MCF 10A (cell line): Measurements from ENCODE around the gene DPEP1. TPM values are rescaled to one million over a fixed set of nuclear protein-coding genes. Genes with fewer than 3 reads are reported as not detected.
A peak's percentile ranks its signal among the peaks of the same experiment; 100 is the strongest.

Experiments used
- BruUV-seq: library from RNA; stranded (reverse); fragments of 400-500 nt; replicated peaks from 2 replicates; lab custom pipeline; 2021; lab: Mats Ljungman, UMichigan
- CTCF ChIA-PET: fragments of 300-600 bp; sonication (Branson Sonifier 250); formaldehyde crosslinking; extraction: SDS; loops from one replicate; lab custom pipeline; 2021; ENCODE audit warnings: antibody characterized with exemption, inconsistent platforms; lab: Yijun Ruan, JAX
- POLR2A ChIA-PET: fragments of 300-600, 350-650 bp; sonication (Branson Sonifier 250); formaldehyde crosslinking; extraction: SDS; loops from one replicate; lab custom pipeline; 2020; ENCODE audit warnings: antibody characterized with exemption, inconsistent platforms; lab: Yijun Ruan, JAX
- DNase-seq: peaks from one replicate; pipeline ENCODE4 v3.0.0-alpha.2; 2018; ENCODE audit not compliant: unreplicated experiment
- H3K27ac Mint-ChIP-seq: one replicate; pipeline ENCODE4 v1.8.0; 2022; ENCODE audit warnings: mild to moderate bottlenecking, low read depth, mixed read lengths; ENCODE audit not compliant: unreplicated experiment
- H3K27me3 Mint-ChIP-seq: one replicate; pipeline ENCODE4 v1.8.0; 2022; ENCODE audit warnings: mixed read lengths; ENCODE audit not compliant: insufficient read depth, unreplicated experiment
- H3K36me3 Mint-ChIP-seq: one replicate; pipeline ENCODE4 v1.8.0; 2022; ENCODE audit warnings: mild to moderate bottlenecking, moderate library complexity, mixed read lengths; ENCODE audit not compliant: insufficient read depth, unreplicated experiment
- H3K4me1 Mint-ChIP-seq: one replicate; pipeline ENCODE4 v1.8.0; 2022; ENCODE audit warnings: mixed read lengths; ENCODE audit not compliant: insufficient read depth, unreplicated experiment
- H3K4me3 Mint-ChIP-seq: one replicate; pipeline ENCODE4 v1.8.0; 2022; ENCODE audit warnings: mild to moderate bottlenecking, moderate library complexity, mixed read lengths; ENCODE audit not compliant: unreplicated experiment
- H3K9me3 Mint-ChIP-seq: one replicate; pipeline ENCODE4 v1.8.0; 2022; ENCODE audit warnings: mixed read lengths; ENCODE audit not compliant: unreplicated experiment
- CTCF ChIP-seq: fragments of 200-600 bp; IDR thresholded peaks from one replicate; pipeline ENCODE4 v1.8.0; 2022; ENCODE audit warnings: antibody characterized with exemption, mild to moderate bottlenecking; ENCODE audit not compliant: unreplicated experiment
- intact Hi-C: fragments of 100-400 bp; cut with micrococcal nuclease; formaldehyde crosslinking; loops from 2 replicates; pipeline ENCODE4 v1.14.1; 2022
- total RNA-seq: library from RNA; stranded (reverse); gene quantifications from 2 replicates; pipeline ENCODE4 v1.2.3, GENCODE V29; 2022

Gene DPEP1
- total RNA-seq, 1 experiment from 2014 or later = 0.82 TPM

DNA sequence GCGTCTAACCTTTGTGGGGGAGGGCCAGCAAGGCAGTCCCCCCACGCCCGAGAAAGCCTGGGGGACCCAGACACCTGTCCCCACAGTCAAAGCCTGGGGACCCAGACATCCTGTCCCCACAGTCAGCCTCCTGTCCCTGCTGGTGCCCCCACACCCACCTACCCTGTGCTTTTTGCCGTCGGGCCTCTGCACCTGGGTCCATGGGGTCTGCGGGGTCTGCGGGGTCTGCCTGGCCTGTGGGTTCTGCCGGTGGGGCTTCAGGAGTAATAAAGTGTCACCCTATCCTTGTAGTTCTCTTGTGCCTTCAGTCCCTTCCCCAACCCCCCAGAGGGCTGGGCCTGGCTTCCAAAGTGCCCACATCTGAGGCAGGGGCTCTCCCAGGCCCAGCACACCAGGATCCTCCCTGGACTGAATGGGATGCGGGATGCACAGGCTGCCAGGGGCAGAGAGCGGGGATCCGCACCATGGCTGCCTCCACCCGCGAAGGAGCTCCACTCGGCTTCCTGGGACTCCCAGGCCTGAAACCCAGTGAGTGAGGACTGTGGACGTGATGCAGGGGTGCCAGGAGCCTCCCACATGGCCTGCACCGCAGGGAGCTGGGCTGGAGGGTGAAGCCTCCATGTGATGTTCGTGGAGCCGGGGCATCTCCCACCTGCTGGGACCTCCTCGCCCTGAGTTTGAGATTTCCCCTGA lies 16.3 kb upstream of the DPEP1 start:
- intact Hi-C loops = no loop called here

DNA sequence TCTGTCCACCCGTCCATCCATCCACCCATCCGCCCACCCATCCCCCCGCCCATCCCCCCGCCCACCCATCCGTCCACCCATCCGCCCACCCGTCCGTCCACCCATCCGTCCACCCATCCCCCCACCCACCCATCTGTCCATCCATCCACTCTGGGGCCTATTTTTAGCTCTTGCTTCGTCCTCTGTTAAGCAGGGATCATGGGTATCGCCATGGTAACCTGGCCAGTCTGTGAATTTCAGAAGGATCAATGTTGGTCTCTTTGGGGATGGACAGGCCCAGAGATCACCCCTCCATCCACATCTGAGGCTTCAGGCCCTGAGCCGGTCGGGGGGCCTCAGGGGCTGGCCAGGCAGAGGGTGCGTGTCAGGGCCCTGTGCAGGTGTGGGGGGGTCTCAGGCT lies 15.2 kb upstream of the DPEP1 start:
- H3K4me3 Mint-ChIP-seq = no peak overlapping the region
- intact Hi-C loops = loop anchor here (2.0 kb wide), 1 partner anchor 43 kb away; no protein-coding TSS in a partner anchor
- no peak overlapping the region for H3K27ac Mint-ChIP-seq
- TF ChIP-seq CTCF = no peak
- H3K9me3 Mint-ChIP-seq = no peaks in the 10 kb centered on the region
- ChIA-PET CTCF (interaction anchor here (0.6 to 0.7 kb wide), 3 partner anchors 14 to 61 kb away, joined by 3 to 4 read pairs (median 3); no protein-coding TSS in a partner anchor), POLR2A (no interaction called here)
- no peak for DNase-seq
- H3K36me3 Mint-ChIP-seq = peaks cover 6% of the 10 kb centered on the region
- peaks cover 14% of the 10 kb centered on the region for H3K4me1 Mint-ChIP-seq
- no TSS peak for BruUV-seq
- H3K27me3 Mint-ChIP-seq = no peaks in the 10 kb centered on the region

More for the DNA sequence above, 16.3 kb upstream of the DPEP1 start:
- Mint-ChIP-seq H3K4me1 (peaks cover 3% of the 10 kb centered on the region), H3K36me3 (peaks cover 6% of the 10 kb centered on the region), H3K27ac (no peak overlapping the region), H3K27me3 (no peaks in the 10 kb centered on the region), H3K4me3 (no peak overlapping the region), H3K9me3 (no peaks in the 10 kb centered on the region)
- DNase-seq = no peak
- ChIA-PET CTCF (interaction anchor here (0.6 to 0.9 kb wide), 3 partner anchors 18 to 80 kb away, joined by 3 to 6 read pairs (median 4); no protein-coding TSS in a partner anchor), POLR2A (no interaction called here)
- BruUV-seq = no TSS peak
- TF ChIP-seq CTCF = no peak

DNA sequence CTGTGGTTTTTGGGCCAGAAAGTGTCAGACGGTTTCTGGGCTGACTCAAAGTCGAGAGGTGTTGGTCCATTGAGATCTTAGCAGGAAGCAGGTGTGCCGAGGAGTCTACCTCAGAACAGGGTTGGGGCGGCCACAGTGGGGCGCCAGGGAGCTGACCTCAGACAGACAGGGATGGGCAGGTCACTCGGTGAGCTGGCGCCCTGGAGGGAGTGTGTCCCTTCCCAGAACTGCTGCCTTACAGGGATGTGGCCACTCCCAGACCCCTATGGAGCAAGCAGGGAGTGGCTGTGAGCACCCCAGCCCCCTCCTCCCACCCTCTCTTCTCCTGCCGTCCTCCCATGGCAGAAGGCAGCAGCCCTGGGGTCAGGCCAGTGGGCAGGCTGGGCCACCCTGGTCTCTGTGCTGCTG lies 14.0 kb upstream of the DPEP1 start:
- Mint-ChIP-seq H3K9me3 (no peaks in the 10 kb centered on the region), H3K4me1 (peaks cover 14% of the 10 kb centered on the region), H3K27me3 (no peaks in the 10 kb centered on the region), H3K4me3 (no peak overlapping the region), H3K27ac (no peak overlapping the region), H3K36me3 (peaks cover 6% of the 10 kb centered on the region)
- peak; percentile 66 for DNase-seq
- BruUV-seq = no TSS peak
- ChIA-PET POLR2A (interaction anchor here (0.7 to 1.6 kb wide), 5 partner anchors 10 to 42 kb away, joined by 3 to 5 read pairs (median 4); no protein-coding TSS in a partner anchor), CTCF (interaction anchor here (0.7 to 2.4 kb wide), 5 partner anchors 12 to 263 kb away, joined by 3 to 18 read pairs (median 6); no protein-coding TSS in a partner anchor)
- intact Hi-C loops = loop anchor here (2.0 kb wide), 1 partner anchor 41 kb away; no protein-coding TSS in a partner anchor
- TF ChIP-seq CTCF = peak; percentile 47

DNA sequence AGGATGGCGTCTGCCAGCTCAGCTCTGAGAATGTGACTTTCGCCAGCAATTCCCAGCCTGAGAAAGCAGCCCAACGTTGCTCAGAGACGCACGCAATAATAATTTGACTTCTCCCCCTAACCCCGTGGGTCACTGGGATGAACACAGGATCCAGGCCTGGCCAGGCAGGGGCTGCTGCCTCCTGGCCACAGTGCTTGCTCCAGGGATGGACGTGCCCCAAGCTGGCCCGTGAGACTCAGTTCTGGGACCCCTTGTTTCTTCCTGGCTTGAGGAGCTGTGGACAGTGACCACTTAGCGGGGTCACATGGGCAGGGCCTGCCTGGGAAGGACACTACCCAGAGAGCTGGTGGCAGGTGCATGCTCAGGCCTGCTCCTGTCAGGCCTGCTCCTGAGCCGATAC lies 13.5 kb upstream of the DPEP1 start:
- ChIA-PET POLR2A (interaction anchor here (0.7 to 1.6 kb wide), 6 partner anchors 10 to 120 kb away, joined by 3 to 5 read pairs (median 4); partner anchors contain the start of gene VPS9D1), CTCF (interaction anchor here (0.7 to 2.4 kb wide), 6 partner anchors 12 to 263 kb away, joined by 3 to 18 read pairs (median 4); no protein-coding TSS in a partner anchor)
- intact Hi-C loops = loop anchor here (2.0 kb wide), 1 partner anchor 41 kb away; no protein-coding TSS in a partner anchor
- Mint-ChIP-seq H3K4me1 (peaks cover 14% of the 10 kb centered on the region), H3K27me3 (no peaks in the 10 kb centered on the region), H3K36me3 (peaks cover 6% of the 10 kb centered on the region), H3K9me3 (no peaks in the 10 kb centered on the region), H3K4me3 (no peak overlapping the region), H3K27ac (no peak overlapping the region)
- no peak for TF ChIP-seq CTCF
- BruUV-seq = no TSS peak
- DNase-seq = no peak
